Tibial artery (tissue), 4 donors: ENCODE data around the gene FOXO6.

ENCODE experiments used
- DNase-seq, 2 donors: peaks; one replicate each; pipeline ENCODE4 v3.0.0-alpha.2; 2019
- H3K27ac ChIP-seq, 2 donors: fragments of 200-600 bp; sonication (generic) in 1 of 2; 1 replicate in 1 of 2; 2 replicates in 1 of 2; pipeline ENCODE4 v1.5.1; 2018 to 2019; ENCODE audit warnings: mild to moderate bottlenecking in 1 of 2
- H3K27me3 ChIP-seq, 2 donors: fragments of 200-600 bp; sonication (generic) in 1 of 2; one replicate each; pipeline versions ENCODE4 v1.5.1 to v1.6.0; 2016 to 2019
- H3K36me3 ChIP-seq, 3 donors: fragments of 200-600 bp; sonication (generic) in 2 of 3; one replicate each; pipeline ENCODE4 v1.5.1; 2016 to 2019; ENCODE audit warnings: mild to moderate bottlenecking in 2 of 3
- H3K4me1 ChIP-seq, 4 donors: fragments of 200-600 bp; sonication (generic) in 2 of 4; 1 replicate in 3 of 4; 2 replicates in 1 of 4; pipeline ENCODE4 v1.5.1; 2016 to 2019
- H3K4me3 ChIP-seq, 2 donors: fragments of 200-600 bp; sonication (generic) in 1 of 2; 1 replicate in 1 of 2; 2 replicates in 1 of 2; pipeline ENCODE4 v1.5.1; 2018 to 2019; ENCODE audit warnings: mild to moderate bottlenecking in 2 of 2
- H3K9me3 ChIP-seq, 3 donors: fragments of 200-600 bp; sonication (generic) in 1 of 3; one replicate each; pipeline ENCODE4 v1.5.1; 2016 to 2019
- CTCF ChIP-seq, 2 experiments: fragments of 200-600 bp in 1 of 2; fragments of 450-650 bp in 1 of 2; IDR thresholded peaks; one replicate each; pipeline ENCODE4 v1.5.1; 2017 to 2019; ENCODE audit warnings: antibody characterized with exemption in 2 of 2, mild to moderate bottlenecking in 1 of 2, moderate library complexity in 1 of 2
- intact Hi-C: fragments of 100-400 bp; cut with DNase I; formaldehyde crosslinking; loops from one replicate; pipeline ENCODE4 v1.15.0; 2023; ENCODE audit warnings: low total_unique reads

The FOXO6 gene

GRCh38 chr1:41394369-41394744, 33.1 kb downstream of the FOXO6 start:
- Histone ChIP-seq H3K4me1 (peaks cover 0 to 7% (median 6%) of the 10 kb centered on the region in 4 donors), H3K27ac (no peak overlapping the region), H3K4me3 (no peak overlapping the region), H3K36me3 (no peaks in the 10 kb centered on the region), H3K27me3 (peaks cover 0 to 12% of the 10 kb centered on the region in 2 donors), H3K9me3 (no peaks in the 10 kb centered on the region)
- DNase-seq, result no peak
- no peak for TF ChIP-seq CTCF (IDR thresholded peaks at IDR 0.05)
- intact Hi-C loops, result no loop called here

GRCh38 chr1:41394959-41395956, 34.0 kb downstream of the FOXO6 start:
- H3K4me1 ChIP-seq, result peaks cover 0 to 9% (median 7%) of the 10 kb centered on the region in 4 donors
- no peak overlapping the region for H3K27ac ChIP-seq
- intact Hi-C loops, result no loop called here
- H3K9me3 ChIP-seq, result no peaks in the 10 kb centered on the region
- peaks cover 0 to 12% of the 10 kb centered on the region in 2 donors for H3K27me3 ChIP-seq
- no peak overlapping the region for H3K4me3 ChIP-seq
- TF ChIP-seq CTCF (IDR thresholded peaks at IDR 0.05), result no peak
- no peaks in the 10 kb centered on the region for H3K36me3 ChIP-seq
- no peak for DNase-seq

DNA sequence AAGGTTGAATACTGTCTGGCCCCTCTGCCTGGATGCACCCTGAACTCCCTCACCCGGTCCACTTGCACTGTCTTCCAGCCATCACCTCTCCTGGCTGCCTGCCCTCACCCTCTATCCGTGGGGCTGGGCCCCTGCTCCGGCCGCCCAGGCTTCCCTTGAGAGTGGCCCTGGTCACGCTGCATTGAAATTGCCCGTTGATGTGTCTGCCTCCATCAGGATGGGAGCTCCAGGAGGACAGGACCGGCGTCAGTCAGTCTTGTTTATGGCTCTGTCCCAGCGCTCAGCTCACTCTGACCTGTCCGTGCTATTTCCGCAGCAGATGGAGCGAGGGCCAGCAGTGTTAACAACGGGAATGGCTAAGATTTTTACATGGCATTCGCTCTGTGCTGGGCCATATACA, 34.9 kb downstream of the FOXO6 start:
- Histone ChIP-seq H3K4me3 (no peak overlapping the region), H3K27ac (no peak overlapping the region), H3K27me3 (peaks cover 0 to 12% of the 10 kb centered on the region in 2 donors), H3K4me1 (peaks cover 0 to 9% (median 7%) of the 10 kb centered on the region in 4 donors), H3K36me3 (no peaks in the 10 kb centered on the region), H3K9me3 (no peaks in the 10 kb centered on the region)
- intact Hi-C loops, result no loop called here
- TF ChIP-seq CTCF (IDR thresholded peaks at IDR 0.05), result no peak
- DNase-seq, result no peak

DNA sequence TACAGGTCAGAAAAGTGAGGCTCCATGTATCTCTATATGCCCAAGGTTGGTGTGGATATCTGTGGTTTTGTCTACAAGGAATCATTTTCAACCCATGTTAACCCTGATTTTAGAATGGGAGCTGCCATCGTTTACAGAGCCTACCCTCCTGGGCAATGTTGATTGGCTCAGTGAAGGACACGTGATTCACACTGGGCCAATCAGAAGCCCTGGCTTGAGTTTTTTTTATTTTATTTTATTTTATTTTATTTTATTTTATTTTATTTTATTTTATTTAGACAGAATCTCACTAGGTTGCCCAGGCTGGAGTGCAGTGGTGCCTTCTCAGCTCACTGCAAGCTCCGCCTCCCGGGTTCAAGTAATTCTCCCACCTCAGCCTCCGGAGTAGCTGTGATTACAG, 35.8 kb downstream of the FOXO6 start:
- peaks cover 0 to 9% of the 10 kb centered on the region in 2 donors for H3K27me3 ChIP-seq
- H3K9me3 ChIP-seq, result no peaks in the 10 kb centered on the region
- no peaks in the 10 kb centered on the region for H3K36me3 ChIP-seq
- TF ChIP-seq CTCF (IDR thresholded peaks at IDR 0.05), result no peak
- DNase-seq, result no peak
- intact Hi-C loops, result no loop called here
- H3K4me1 ChIP-seq, result peaks cover 0 to 9% (median 7%) of the 10 kb centered on the region in 4 donors
- no peak overlapping the region for H3K27ac ChIP-seq
- H3K4me3 ChIP-seq, result no peak overlapping the region

- Histone ChIP-seq H3K27ac (no peak overlapping the region), H3K36me3 (no peaks in the 10 kb centered on the region), H3K9me3 (no peaks in the 10 kb centered on the region), H3K4me3 (no peak overlapping the region), H3K4me1 (peaks cover 0 to 9% (median 7%) of the 10 kb centered on the region in 4 donors), H3K27me3 (peaks cover 0 to 9% of the 10 kb centered on the region in 2 donors)
- intact Hi-C loops, result no loop called here
- no peak for TF ChIP-seq CTCF (IDR thresholded peaks at IDR 0.05)
- DNase-seq, result no peak
Observed at GRCh38 chr1:41397753-41398330, 36.6 kb downstream of the FOXO6 start.
